Vagina (tissue), 2 donors: Measurements from ENCODE around the gene SFXN3. TPM values are rescaled to one million over a fixed set of nuclear protein-coding genes. Genes with fewer than 3 reads are reported as not detected.

Experiments
- DNase-seq, 2 donors: peaks; one replicate each; pipeline ENCODE4 v3.0.0-alpha.2; 2017; ENCODE audit errors: extremely low spot score in 2 of 2
- H3K27ac ChIP-seq: fragments of 200-600 bp; sonication (generic); one replicate; pipeline ENCODE4 v1.5.1; 2019
- H3K27me3 ChIP-seq: fragments of 200-600 bp; sonication (generic); one replicate; pipeline ENCODE4 v1.5.1; 2019
- H3K36me3 ChIP-seq, 2 donors: fragments of 200-600 bp; sonication (generic); one replicate each; pipeline ENCODE4 v1.5.1; 2017 to 2019
- H3K4me1 ChIP-seq: fragments of 200-600 bp; sonication (generic); one replicate; pipeline ENCODE4 v1.5.1; 2019
- H3K4me3 ChIP-seq, 2 donors: fragments of 200-600 bp; sonication (generic); 1 replicate in 1 of 2; 2 replicates in 1 of 2; pipeline ENCODE4 v1.5.1; 2016 to 2019
- H3K9me3 ChIP-seq: fragments of 200-600 bp; sonication (generic); one replicate; pipeline ENCODE4 v1.5.1; 2019
- POLR2A ChIP-seq, 2 donors: fragments of 450-650 bp; IDR thresholded peaks; one replicate each; pipeline ENCODE4 v1.6.1; 2017; ENCODE audit warnings: antibody characterized with exemption in 2 of 2, mild to moderate bottlenecking in 2 of 2, moderate library complexity in 2 of 2
- POLR2AphosphoS5 ChIP-seq, 2 donors: sonication (generic); formaldehyde crosslinking; IDR thresholded peaks; one replicate each; pipeline ENCODE4 v1.9.0; 2017; ENCODE audit warnings: antibody characterized with exemption in 2 of 2, mild to moderate bottlenecking in 2 of 2, low read depth in 1 of 2; ENCODE audit not compliant: insufficient read depth in 1 of 2
- intact Hi-C: fragments of 100-400 bp; cut with DNase I; formaldehyde crosslinking; loops from one replicate; pipeline ENCODE4 v1.15.1; 2023
- total RNA-seq: library from RNA; depleted of rRNA; stranded (reverse); fragments of >200 nt; gene quantifications from one replicate; pipeline ENCODE4 v1.2.3, GENCODE V29; 2016
- TF ChIP-seq, protein P1 (sequence below), 3 experiments: fragments of 450-650 bp in 2 of 3; fragments of 200-600 bp in 1 of 3; sonication (generic) in 1 of 3; IDR thresholded peaks; one replicate each; pipeline ENCODE4 v1.5.1; 2017 to 2019; ENCODE audit warnings: antibody characterized with exemption in 3 of 3, mild to moderate bottlenecking in 2 of 3, moderate library complexity in 2 of 3

Gene SFXN3
- total RNA-seq, 1 donor from 2014 or later = 95.0 TPM

DNA sequence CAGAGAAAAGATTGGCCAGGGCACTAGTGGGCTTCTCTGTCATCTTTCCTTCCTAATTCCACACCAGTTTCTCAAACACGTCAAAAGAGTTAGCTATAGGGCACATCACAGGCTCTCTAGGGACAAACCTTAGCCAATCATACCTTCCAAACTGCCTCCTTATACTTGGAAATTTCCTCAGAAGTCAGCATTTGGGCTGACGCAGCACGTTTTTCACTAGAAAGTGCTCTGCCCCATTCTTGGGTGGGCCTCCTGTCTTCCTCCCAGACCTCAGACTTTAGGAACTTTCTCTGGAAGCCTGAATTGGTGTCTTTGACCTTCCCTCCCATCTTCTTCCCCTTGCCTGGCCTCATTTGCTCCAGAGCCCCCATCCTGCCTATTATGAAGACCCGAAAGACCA lies 11.1 kb downstream of the SFXN3 start:
- no peak for DNase-seq
- Histone ChIP-seq H3K4me1 (peaks cover 14% of the 10 kb centered on the region), H3K27me3 (no peaks in the 10 kb centered on the region), H3K4me3 (peak overlapping the region; percentile 45 to 50), H3K36me3 (peaks cover 0 to 15% of the 10 kb centered on the region in 2 donors), H3K9me3 (no peaks in the 10 kb centered on the region), H3K27ac (peak overlapping the region; percentile 82)
- TF ChIP-seq POLR2A (IDR thresholded peaks at IDR 0.05) (no peak), POLR2AphosphoS5 (IDR thresholded peaks at IDR 0.05; ENCODE audit: insufficient read depth in 1 of 2, low read depth in 1 of 2) (no peak)
- TF ChIP-seq, protein P1, sequence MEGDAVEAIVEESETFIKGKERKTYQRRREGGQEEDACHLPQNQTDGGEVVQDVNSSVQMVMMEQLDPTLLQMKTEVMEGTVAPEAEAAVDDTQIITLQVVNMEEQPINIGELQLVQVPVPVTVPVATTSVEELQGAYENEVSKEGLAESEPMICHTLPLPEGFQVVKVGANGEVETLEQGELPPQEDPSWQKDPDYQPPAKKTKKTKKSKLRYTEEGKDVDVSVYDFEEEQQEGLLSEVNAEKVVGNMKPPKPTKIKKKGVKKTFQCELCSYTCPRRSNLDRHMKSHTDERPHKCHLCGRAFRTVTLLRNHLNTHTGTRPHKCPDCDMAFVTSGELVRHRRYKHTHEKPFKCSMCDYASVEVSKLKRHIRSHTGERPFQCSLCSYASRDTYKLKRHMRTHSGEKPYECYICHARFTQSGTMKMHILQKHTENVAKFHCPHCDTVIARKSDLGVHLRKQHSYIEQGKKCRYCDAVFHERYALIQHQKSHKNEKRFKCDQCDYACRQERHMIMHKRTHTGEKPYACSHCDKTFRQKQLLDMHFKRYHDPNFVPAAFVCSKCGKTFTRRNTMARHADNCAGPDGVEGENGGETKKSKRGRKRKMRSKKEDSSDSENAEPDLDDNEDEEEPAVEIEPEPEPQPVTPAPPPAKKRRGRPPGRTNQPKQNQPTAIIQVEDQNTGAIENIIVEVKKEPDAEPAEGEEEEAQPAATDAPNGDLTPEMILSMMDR (IDR thresholded peaks at IDR 0.05) = no peak
- intact Hi-C loops = loop anchor here (1.0 kb wide), 1 partner anchor 21 kb away; no protein-coding TSS in a partner anchor

DNA sequence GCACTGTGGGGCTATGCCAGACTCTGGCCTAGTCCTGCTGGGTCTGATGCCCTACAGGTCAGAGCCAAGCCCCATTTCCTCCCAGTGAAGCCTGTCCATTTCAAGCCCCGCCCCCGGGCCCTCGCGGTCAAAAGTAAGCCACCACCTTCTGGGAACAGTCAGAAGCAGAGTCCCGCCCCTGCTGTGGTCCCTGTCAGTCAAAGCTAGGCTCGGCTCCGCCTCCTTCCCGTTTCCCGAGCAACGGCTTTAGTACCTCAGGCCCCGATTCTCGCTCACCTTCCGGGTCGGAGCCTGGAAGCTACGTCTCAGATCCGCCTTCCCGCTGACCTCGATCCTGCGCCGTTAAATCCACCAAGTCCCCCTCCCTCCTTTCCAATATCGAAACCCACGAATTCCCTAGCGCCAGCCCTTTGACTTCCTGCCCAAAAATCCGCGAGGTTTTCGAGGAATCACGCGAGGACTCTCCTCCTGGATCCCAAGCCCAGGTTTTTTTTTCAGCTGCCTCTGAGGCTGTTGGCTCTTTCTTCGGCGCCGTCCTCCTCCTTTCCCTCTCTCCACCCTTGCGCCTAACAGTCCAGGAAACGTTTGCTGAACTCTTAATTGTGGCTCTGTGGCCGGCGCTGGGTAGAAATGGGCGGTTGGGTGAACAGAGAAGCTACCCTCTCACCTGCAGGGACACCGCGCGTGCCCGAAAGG lies 11.8 kb downstream of the SFXN3 start:
- DNase-seq = peak in 1 of 2 donors; percentile 97
- intact Hi-C loops = loop anchor here (1.0 kb wide), 1 partner anchor 20 kb away; no protein-coding TSS in a partner anchor
- TF ChIP-seq POLR2A (IDR thresholded peaks at IDR 0.05) = no peak
- TF ChIP-seq, protein P1 (IDR thresholded peaks at IDR 0.05) = no peak
- TF ChIP-seq POLR2AphosphoS5 (IDR thresholded peaks at IDR 0.05; ENCODE audit: insufficient read depth in 1 of 2, low read depth in 1 of 2) = peak; percentile 87 to 94
- no peaks in the 10 kb centered on the region for H3K27me3 ChIP-seq
- peaks cover 15% of the 10 kb centered on the region for H3K4me1 ChIP-seq
- peaks cover 0 to 8% of the 10 kb centered on the region in 2 donors for H3K36me3 ChIP-seq
- peak overlapping the region; percentile 45 to 50 for H3K4me3 ChIP-seq
- H3K9me3 ChIP-seq = no peaks in the 10 kb centered on the region
- H3K27ac ChIP-seq = peak overlapping the region; percentile 82

DNA sequence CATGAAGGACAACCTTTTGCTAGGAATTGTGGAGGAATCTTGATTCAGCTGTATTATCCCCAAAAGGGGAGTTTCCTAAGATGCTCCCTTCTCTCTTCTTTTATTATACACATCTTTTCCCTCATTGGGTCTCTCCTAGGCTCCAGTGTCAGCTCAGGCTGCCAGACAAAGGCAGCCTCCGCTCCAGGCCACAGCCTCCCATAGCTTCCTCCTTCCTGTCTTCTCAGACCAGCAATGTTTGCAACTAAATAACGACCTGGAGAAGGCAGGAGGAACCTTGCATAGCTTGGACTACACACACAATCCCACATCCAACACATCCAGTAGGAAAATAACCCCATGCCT lies 12.3 kb downstream of the SFXN3 start:
- H3K27ac ChIP-seq = peak overlapping the region; percentile 82
- no peaks in the 10 kb centered on the region for H3K27me3 ChIP-seq
- no peak for DNase-seq
- H3K4me1 ChIP-seq = peaks cover 20% of the 10 kb centered on the region
- H3K36me3 ChIP-seq = peaks cover 0 to 3% of the 10 kb centered on the region in 2 donors
- TF ChIP-seq POLR2A (IDR thresholded peaks at IDR 0.05) (no peak), POLR2AphosphoS5 (IDR thresholded peaks at IDR 0.05; ENCODE audit: insufficient read depth in 1 of 2, low read depth in 1 of 2) (no peak)
- TF ChIP-seq, protein P1 (IDR thresholded peaks at IDR 0.05) = no peak
- peak overlapping the region; percentile 45 to 50 for H3K4me3 ChIP-seq
- H3K9me3 ChIP-seq = no peaks in the 10 kb centered on the region
- intact Hi-C loops = no loop called here

DNA sequence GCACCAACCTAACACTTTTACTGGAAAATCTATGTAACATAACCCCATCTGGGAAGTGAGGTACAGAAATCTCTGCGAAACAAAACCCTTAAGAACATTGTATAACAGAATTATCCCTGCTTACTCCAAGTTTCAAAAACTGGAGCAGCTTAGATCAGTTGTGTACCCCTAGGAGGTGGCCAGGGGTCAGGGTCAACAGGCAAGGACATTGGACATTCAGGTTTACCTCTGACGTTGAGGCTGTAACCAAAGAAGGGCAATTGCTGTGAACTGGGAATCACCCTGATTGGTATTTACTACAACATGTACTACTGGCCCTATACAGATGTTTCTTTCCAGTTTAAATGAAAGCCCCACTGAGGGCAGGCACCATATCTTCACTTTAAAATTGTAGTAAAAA lies 13.1 kb downstream of the SFXN3 start:
- intact Hi-C loops = no loop called here
- Histone ChIP-seq H3K4me3 (no peak overlapping the region), H3K36me3 (no peaks in the 10 kb centered on the region), H3K27me3 (no peaks in the 10 kb centered on the region), H3K9me3 (no peaks in the 10 kb centered on the region), H3K4me1 (peaks cover 23% of the 10 kb centered on the region), H3K27ac (no peak overlapping the region)
- TF ChIP-seq, protein P1 (IDR thresholded peaks at IDR 0.05) = no peak
- TF ChIP-seq POLR2A (IDR thresholded peaks at IDR 0.05) = no peak
- no peak for DNase-seq
